ENCODE measurements around the gene DIRAS1.

Gene DIRAS1

GRCh38 chr19:2720777-2721569 lies at the start of gene DIRAS1:
TSS of gene DIRAS1 (minus strand) at chr19:2721372. CDS start at chr19:2717806, 3,566 bp downstream.
- DNase-seq = no peak

- DNase-seq = no peak
These were observed 49.2 kb upstream of the DIRAS1 start for GRCh38 chr19:2770055-2771013.

GRCh38 chr19:2769218-2769617 lies 48.0 kb upstream of the DIRAS1 start:
- DNase-seq = no peak

- no peak for DNase-seq
These were observed 47.4 kb upstream of the DIRAS1 start for GRCh38 chr19:2768365-2769132.

GRCh38 chr19:2767688-2768087 lies 46.5 kb upstream of the DIRAS1 start:
- no peak for DNase-seq

- DNase-seq = no peak
These were observed 45.6 kb upstream of the DIRAS1 start for GRCh38 chr19:2766594-2767372.

- no peak for DNase-seq
These were observed 44.2 kb upstream of the DIRAS1 start for GRCh38 chr19:2765376-2765775.

GRCh38 chr19:2764945-2765344 lies 43.8 kb upstream of the DIRAS1 start:
- no peak for DNase-seq

- no peak for DNase-seq
These were observed 42.5 kb upstream of the DIRAS1 start for GRCh38 chr19:2763687-2764086.

GRCh38 chr19:2762783-2763496 lies 41.8 kb upstream of the DIRAS1 start:
- no peak for DNase-seq

GRCh38 chr19:2761876-2762782 lies 41.0 kb upstream of the DIRAS1 start:
- DNase-seq = no peak

- no peak for DNase-seq
These were observed 40.1 kb upstream of the DIRAS1 start for GRCh38 chr19:2761309-2761677.

GRCh38 chr19:2759965-2760364 lies 38.8 kb upstream of the DIRAS1 start:
- DNase-seq = no peak

- DNase-seq = no peak
These were observed 38.2 kb upstream of the DIRAS1 start for GRCh38 chr19:2759362-2759761.

- DNase-seq = no peak
These were observed 37.6 kb upstream of the DIRAS1 start for GRCh38 chr19:2758601-2759313.

- no peak for DNase-seq
These were observed 36.0 kb upstream of the DIRAS1 start for GRCh38 chr19:2756921-2757881.

GRCh38 chr19:2756477-2756876 lies 35.3 kb upstream of the DIRAS1 start:
- DNase-seq = no peak

- DNase-seq = no peak
These were observed 34.6 kb upstream of the DIRAS1 start for GRCh38 chr19:2755811-2756210.

GRCh38 chr19:2755448-2755705 lies 34.2 kb upstream of the DIRAS1 start:
- DNase-seq = no peak
